Ascending aorta (tissue), 2 donors: ENCODE data around the gene LYST. TPM values are rescaled to one million over a fixed set of nuclear protein-coding genes. Genes with fewer than 3 reads are reported as not detected.

Experiments used
- DNase-seq, 2 donors: peaks; one replicate each; pipeline ENCODE4 v3.0.0-alpha.2; 2019; ENCODE audit warnings: low spot score in 2 of 2
- H3K27ac ChIP-seq, 2 donors: fragments of 200-600 bp; sonication (generic); one replicate each; pipeline ENCODE4 v1.5.1; 2016 to 2017; ENCODE audit warnings: mild to moderate bottlenecking in 1 of 2
- H3K27me3 ChIP-seq: fragments of 200-600 bp; sonication (generic); one replicate; pipeline ENCODE4 v1.5.1; 2017
- H3K36me3 ChIP-seq, 2 donors: fragments of 200-600 bp; sonication (generic); one replicate each; pipeline ENCODE4 v1.5.1; 2016
- H3K4me1 ChIP-seq, 2 donors: fragments of 200-600 bp; sonication (generic); one replicate each; pipeline ENCODE4 v1.5.1; 2016 to 2017; ENCODE audit warnings: mild to moderate bottlenecking in 1 of 2
- H3K4me3 ChIP-seq, 2 donors: fragments of 200-600 bp; sonication (generic); one replicate each; pipeline ENCODE4 v1.5.1; 2016 to 2017; ENCODE audit warnings: mild to moderate bottlenecking in 1 of 2
- H3K9me3 ChIP-seq, 2 donors: fragments of 200-600 bp; sonication (generic); one replicate each; pipeline ENCODE4 v1.5.1; 2016
- intact Hi-C: fragments of 100-400 bp; cut with DNase I; formaldehyde crosslinking; loops from one replicate; pipeline ENCODE4 v1.15.1; 2023
- total RNA-seq: library from RNA; depleted of rRNA; stranded (reverse); fragments of >200 nt; gene quantifications from one replicate; pipeline ENCODE4 v1.1.0, GENCODE V29; 2016
- TF ChIP-seq, protein P1 (sequence below), 3 experiments: fragments of 200-600 bp in 2 of 3; fragments of 450-650 bp in 1 of 3; sonication (generic) in 2 of 3; IDR thresholded peaks; one replicate each; pipeline ENCODE4 v1.5.1; 2016 to 2019; ENCODE audit warnings: antibody characterized with exemption in 3 of 3, mild to moderate bottlenecking in 1 of 3, moderate library complexity in 1 of 3

The LYST gene
- total RNA-seq, 1 donor from 2014 or later: 169 TPM

DNA sequence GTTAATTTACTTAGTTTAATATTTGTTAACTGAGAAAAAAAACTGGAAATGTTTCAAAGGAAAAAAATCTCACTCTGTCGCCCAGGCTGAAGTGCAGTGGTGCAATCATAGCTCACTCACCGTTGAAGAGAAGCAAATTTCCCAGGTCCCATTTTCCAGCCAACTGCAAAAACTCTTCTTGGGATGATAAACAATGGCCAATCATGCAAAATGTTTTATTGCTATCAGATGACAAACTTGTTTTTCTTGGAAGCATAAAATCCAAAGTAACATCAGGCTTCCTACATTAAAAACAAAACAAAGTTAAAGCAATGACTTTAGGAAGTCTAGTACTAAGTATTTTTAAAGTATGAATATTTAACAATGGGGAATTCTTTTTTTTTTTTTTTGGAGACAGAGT lies 84.9 kb downstream of the LYST start:
- Histone ChIP-seq H3K4me3 (no peak overlapping the region), H3K27ac (no peak overlapping the region), H3K27me3 (no peaks in the 10 kb centered on the region), H3K4me1 (peaks cover 0 to 3% of the 10 kb centered on the region in 2 donors), H3K9me3 (no peaks in the 10 kb centered on the region), H3K36me3 (peaks cover 0 to 23% of the 10 kb centered on the region in 2 donors)
- no peak for DNase-seq
- TF ChIP-seq, protein P1, sequence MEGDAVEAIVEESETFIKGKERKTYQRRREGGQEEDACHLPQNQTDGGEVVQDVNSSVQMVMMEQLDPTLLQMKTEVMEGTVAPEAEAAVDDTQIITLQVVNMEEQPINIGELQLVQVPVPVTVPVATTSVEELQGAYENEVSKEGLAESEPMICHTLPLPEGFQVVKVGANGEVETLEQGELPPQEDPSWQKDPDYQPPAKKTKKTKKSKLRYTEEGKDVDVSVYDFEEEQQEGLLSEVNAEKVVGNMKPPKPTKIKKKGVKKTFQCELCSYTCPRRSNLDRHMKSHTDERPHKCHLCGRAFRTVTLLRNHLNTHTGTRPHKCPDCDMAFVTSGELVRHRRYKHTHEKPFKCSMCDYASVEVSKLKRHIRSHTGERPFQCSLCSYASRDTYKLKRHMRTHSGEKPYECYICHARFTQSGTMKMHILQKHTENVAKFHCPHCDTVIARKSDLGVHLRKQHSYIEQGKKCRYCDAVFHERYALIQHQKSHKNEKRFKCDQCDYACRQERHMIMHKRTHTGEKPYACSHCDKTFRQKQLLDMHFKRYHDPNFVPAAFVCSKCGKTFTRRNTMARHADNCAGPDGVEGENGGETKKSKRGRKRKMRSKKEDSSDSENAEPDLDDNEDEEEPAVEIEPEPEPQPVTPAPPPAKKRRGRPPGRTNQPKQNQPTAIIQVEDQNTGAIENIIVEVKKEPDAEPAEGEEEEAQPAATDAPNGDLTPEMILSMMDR (IDR thresholded peaks at IDR 0.05): no peak
- intact Hi-C loops: loop anchor here (5.0 to 10.0 kb wide), 2 partner anchors 190 to 267 kb away; no protein-coding TSS in a partner anchor

DNA sequence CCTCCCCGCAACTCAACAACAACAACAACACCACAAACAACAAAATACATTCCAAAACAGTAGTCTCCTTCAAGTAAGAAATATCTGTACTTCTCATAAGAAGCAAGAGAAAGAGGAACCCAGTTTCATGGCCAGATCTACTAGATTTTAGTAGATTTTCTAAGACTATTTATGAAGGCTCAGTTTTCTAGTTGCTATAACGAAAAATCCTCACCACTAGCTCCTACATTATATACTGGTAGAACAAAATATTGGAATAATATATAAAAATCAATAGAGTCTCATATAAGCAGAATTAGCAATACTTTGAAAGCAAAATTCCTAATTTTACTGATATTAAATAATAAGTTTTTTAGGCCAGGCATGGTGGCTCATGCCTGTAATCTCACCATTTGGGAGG lies 86.9 kb downstream of the LYST start:
- no peak overlapping the region for H3K27ac ChIP-seq
- H3K36me3 ChIP-seq: peaks cover 0 to 28% of the 10 kb centered on the region in 2 donors
- H3K4me1 ChIP-seq: peaks cover 0 to 3% of the 10 kb centered on the region in 2 donors
- H3K27me3 ChIP-seq: no peaks in the 10 kb centered on the region
- H3K9me3 ChIP-seq: no peaks in the 10 kb centered on the region
- intact Hi-C loops: loop anchor here (5.0 to 10.0 kb wide), 2 partner anchors 193 to 265 kb away; no protein-coding TSS in a partner anchor
- no peak overlapping the region for H3K4me3 ChIP-seq
- no peak for DNase-seq
- TF ChIP-seq, protein P1 (IDR thresholded peaks at IDR 0.05): no peak

DNA sequence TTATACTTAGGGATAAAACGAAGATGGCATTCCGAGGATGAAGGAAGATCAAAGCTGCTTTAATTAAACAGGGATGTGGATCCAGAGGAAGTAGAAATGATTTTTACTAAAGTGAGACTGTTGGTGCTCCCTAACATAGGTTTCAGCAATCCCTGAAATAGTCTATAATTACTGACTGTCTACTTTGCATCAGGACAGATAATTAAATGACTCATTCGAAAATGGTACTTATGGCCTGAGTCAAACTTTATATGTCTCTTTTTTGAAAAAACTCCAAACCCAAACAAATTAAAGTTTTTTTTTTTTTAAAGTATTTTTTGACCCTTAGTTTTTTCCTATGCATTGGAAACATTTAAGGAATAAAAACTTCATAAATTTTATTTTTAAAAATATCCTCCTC lies 90.3 kb downstream of the LYST start:
- H3K36me3 ChIP-seq: peaks cover 5 to 45% of the 10 kb centered on the region in 2 donors
- H3K9me3 ChIP-seq: no peaks in the 10 kb centered on the region
- DNase-seq: no peak
- no peaks in the 10 kb centered on the region for H3K4me1 ChIP-seq
- intact Hi-C loops: no loop called here
- H3K4me3 ChIP-seq: no peak overlapping the region
- H3K27ac ChIP-seq: no peak overlapping the region
- TF ChIP-seq, protein P1 (IDR thresholded peaks at IDR 0.05): no peak
- no peaks in the 10 kb centered on the region for H3K27me3 ChIP-seq

DNA sequence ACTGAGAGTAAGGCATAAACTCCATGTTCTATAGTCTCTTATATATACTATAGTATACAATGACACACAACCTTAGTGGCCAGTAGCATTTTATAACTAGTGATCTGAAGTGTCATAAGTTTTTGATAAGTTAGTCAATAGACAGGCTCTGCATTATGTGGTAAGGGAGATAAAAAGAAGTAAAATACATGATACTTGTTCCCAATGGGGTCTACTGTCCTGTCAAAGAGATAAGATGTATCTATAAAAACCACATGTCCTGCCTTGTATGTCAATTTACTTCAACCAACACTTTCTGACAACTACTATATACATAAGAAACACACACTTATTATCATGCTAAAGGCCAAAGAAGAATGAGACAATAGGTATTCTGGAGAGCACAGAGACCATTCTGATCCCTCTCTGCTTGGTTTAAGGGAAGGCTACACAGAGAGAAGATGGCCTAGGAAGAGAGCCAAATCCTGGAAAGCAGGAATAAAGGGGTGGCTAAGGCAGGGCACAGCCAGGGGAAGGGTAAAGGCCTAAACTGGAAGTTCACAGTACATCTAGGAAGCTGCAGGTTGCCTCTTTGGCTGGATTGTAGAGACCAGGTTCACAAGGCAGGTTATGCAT lies 91.4 kb downstream of the LYST start:
- no peaks in the 10 kb centered on the region for H3K9me3 ChIP-seq
- no peaks in the 10 kb centered on the region for H3K27me3 ChIP-seq
- TF ChIP-seq, protein P1 (IDR thresholded peaks at IDR 0.05): no peak
- intact Hi-C loops: no loop called here
- H3K4me3 ChIP-seq: no peak overlapping the region
- no peak for DNase-seq
- H3K27ac ChIP-seq: no peak overlapping the region
- H3K4me1 ChIP-seq: no peaks in the 10 kb centered on the region
- peaks cover 5 to 38% of the 10 kb centered on the region in 2 donors for H3K36me3 ChIP-seq

DNA sequence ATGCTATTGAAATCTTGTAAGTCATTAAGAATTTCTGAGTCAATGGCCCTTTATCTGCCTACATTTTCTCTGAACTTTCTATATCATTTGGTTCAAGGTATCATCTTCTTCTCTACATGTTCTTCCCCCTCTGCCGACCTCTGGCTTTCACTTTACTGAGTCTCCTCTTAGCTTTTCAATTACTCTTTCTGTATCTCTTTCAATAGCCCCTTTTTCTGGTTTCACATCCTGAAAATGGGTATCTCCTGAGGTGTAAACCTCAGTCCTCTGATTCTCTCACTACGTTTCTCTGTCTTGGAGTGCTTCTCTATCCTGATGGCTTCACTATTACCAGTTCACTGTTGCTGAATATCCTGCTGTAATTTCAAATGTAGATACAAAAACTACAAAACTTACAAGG lies 98.9 kb downstream of the LYST start:
- Histone ChIP-seq H3K4me3 (no peak overlapping the region), H3K9me3 (no peaks in the 10 kb centered on the region), H3K27ac (no peak overlapping the region), H3K4me1 (no peaks in the 10 kb centered on the region), H3K27me3 (no peaks in the 10 kb centered on the region), H3K36me3 (peaks cover 16 to 38% of the 10 kb centered on the region in 2 donors)
- no peak for DNase-seq
- TF ChIP-seq, protein P1 (IDR thresholded peaks at IDR 0.05): no peak
- intact Hi-C loops: no loop called here
